Colonic mucosa (tissue), 4 donors: ENCODE data around the gene LTB4R2. TPM values are rescaled to one million over a fixed set of nuclear protein-coding genes. Genes with fewer than 3 reads are reported as not detected.

Experiments
- DNase-seq: peaks from one replicate; pipeline ENCODE4 v3.0.0-alpha.2; 2020
- H3K27ac ChIP-seq: fragments of 200-600 bp; one replicate; pipeline ENCODE4 v1.8.0; 2021
- H3K27me3 ChIP-seq: fragments of 200-600 bp; one replicate; pipeline ENCODE4 v1.8.0; 2021
- H3K36me3 ChIP-seq: fragments of 200-600 bp; one replicate; pipeline ENCODE4 v1.8.0; 2021
- H3K4me1 ChIP-seq: fragments of 200-600 bp; one replicate; pipeline ENCODE4 v1.8.0; 2021; ENCODE audit warnings: mild to moderate bottlenecking
- H3K4me3 ChIP-seq: fragments of 200-600 bp; one replicate; pipeline ENCODE4 v1.8.0; 2021
- H3K9ac ChIP-seq, 2 donors: one replicate each; pipeline ENCODE4 v1.7.0; 2013; ENCODE audit warnings: control low read depth in 2 of 2, low read depth in 2 of 2, low read length in 2 of 2
- H3K9me3 ChIP-seq: fragments of 200-600 bp; one replicate; pipeline ENCODE4 v1.8.0; 2021
- intact Hi-C: fragments of 100-400 bp; cut with DNase I; formaldehyde crosslinking; loops from one replicate; pipeline ENCODE4 v1.14.1; 2022
- total RNA-seq, 2 donors: library from RNA; stranded (reverse); fragmentation: NEBNext Ultra II Directional in 1 of 2; extraction: Animal tissue kit (Norgen Biotek cat#: 25700) in 1 of 2; gene quantifications; one replicate each; pipeline ENCODE4 v1.2.1, GENCODE V29; 2021
- TF ChIP-seq, protein P1 (sequence below): fragments of 200-600 bp; IDR thresholded peaks from one replicate; pipeline ENCODE4 v1.8.0; 2022; ENCODE audit warnings: antibody characterized with exemption, mild to moderate bottlenecking
- donor health status: healthy.
- donor health status: DM: no; HTN: no; CAD: no.
- donor health status: DM: no; HTN: no; CAD: no.

LTB4R2 gene
- total RNA-seq, 2 donors from 2014 or later, result 2.7 to 7.8 TPM

DNA sequence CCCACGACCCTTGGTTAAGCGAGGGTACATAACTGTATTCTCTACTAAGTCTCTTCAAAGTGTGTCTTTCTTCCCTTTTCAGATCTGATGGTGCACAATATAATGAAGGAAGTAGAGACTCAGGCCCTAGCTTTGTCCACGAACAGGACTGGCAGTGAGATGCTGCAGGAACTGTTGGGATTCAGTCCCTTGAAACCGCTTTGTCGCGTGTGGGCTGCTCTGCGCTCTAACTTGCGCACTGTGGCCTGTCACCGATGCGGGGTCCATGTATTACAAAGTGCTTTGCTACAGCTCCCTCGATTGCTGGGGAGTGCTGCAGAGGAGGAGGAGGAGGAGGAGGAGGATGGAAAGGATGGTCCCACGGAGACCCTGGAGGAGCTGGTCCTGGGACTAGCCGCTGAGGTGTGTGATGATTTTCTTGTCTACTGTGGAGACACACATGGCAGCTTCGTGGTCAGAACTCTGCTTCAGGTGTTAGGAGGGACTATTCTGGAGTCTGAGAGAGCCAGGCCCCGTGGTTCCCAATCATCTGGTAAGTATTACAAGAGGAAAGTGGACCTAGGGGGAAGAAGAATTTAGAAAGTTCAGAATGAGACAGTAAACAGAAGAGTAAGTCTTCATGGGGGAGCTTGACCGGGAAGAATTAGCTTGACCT, 9.5 kb upstream of the LTB4R2 start:
- intact Hi-C loops, result no loop called here
- H3K4me1 ChIP-seq, result peaks cover 13% of the 10 kb centered on the region
- TF ChIP-seq, protein P1, sequence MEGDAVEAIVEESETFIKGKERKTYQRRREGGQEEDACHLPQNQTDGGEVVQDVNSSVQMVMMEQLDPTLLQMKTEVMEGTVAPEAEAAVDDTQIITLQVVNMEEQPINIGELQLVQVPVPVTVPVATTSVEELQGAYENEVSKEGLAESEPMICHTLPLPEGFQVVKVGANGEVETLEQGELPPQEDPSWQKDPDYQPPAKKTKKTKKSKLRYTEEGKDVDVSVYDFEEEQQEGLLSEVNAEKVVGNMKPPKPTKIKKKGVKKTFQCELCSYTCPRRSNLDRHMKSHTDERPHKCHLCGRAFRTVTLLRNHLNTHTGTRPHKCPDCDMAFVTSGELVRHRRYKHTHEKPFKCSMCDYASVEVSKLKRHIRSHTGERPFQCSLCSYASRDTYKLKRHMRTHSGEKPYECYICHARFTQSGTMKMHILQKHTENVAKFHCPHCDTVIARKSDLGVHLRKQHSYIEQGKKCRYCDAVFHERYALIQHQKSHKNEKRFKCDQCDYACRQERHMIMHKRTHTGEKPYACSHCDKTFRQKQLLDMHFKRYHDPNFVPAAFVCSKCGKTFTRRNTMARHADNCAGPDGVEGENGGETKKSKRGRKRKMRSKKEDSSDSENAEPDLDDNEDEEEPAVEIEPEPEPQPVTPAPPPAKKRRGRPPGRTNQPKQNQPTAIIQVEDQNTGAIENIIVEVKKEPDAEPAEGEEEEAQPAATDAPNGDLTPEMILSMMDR, result no peak
- peak overlapping the region; percentile 58 to 89 for H3K9ac ChIP-seq
- H3K27me3 ChIP-seq, result no peaks in the 10 kb centered on the region
- no peaks in the 10 kb centered on the region for H3K9me3 ChIP-seq
- H3K36me3 ChIP-seq, result peaks cover 17% of the 10 kb centered on the region
- H3K27ac ChIP-seq, result peak overlapping the region; percentile 88
- no peak for DNase-seq
- H3K4me3 ChIP-seq, result peak overlapping the region; percentile 92

DNA sequence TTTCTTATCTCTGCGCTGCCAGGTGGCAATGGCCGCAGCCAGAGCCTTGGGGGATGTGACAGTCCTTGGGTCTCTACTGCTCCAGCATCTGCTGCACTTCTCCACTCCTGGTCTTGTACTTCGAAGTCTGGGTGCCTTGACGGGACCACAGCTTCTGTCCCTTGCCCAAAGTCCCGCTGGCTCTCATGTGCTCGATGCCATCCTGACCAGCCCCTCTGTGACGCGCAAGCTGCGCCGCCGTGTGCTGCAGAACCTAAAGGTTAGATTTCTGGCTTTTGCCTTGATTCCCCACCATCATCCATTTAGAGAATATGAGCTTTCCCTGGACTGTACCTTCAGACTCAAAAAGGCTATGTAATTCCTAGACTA, 5.9 kb upstream of the LTB4R2 start:
- H3K4me3 ChIP-seq, result no peak overlapping the region
- no peaks in the 10 kb centered on the region for H3K9me3 ChIP-seq
- H3K27me3 ChIP-seq, result no peaks in the 10 kb centered on the region
- no peak for DNase-seq
- intact Hi-C loops, result no loop called here
- TF ChIP-seq, protein P1, result no peak
- no peak overlapping the region for H3K27ac ChIP-seq
- H3K4me1 ChIP-seq, result peaks cover 6% of the 10 kb centered on the region
- H3K36me3 ChIP-seq, result peaks cover 17% of the 10 kb centered on the region
- no peak overlapping the region for H3K9ac ChIP-seq

DNA sequence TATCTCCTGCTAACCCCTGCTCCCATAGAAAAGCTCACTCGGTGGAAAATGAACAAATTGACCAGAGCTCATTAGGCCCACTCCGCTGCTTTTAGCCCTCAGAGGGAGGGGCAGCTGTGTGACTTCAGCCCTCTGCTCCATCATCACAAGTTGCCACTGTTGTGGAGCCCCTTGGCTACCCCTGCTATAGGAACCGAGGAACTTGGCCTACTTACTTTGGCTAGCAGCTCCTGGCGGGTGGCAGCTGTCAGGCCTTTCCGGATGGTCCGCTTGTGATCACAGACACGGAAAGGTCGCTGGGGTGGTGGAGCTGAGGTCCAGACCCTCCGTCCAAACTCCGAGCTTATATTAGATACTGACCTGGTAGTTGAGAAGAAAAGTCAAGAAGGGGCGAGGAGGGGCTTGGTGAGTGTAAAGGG, 2.8 kb upstream of the LTB4R2 start:
- H3K9ac ChIP-seq, result peak overlapping the region in 1 of 2 donors; percentile 2
- peaks cover 16% of the 10 kb centered on the region for H3K36me3 ChIP-seq
- TF ChIP-seq, protein P1, result no peak
- H3K27ac ChIP-seq, result peak overlapping the region; percentile 58
- H3K27me3 ChIP-seq, result no peaks in the 10 kb centered on the region
- no peak overlapping the region for H3K4me3 ChIP-seq
- DNase-seq, result no peak
- H3K9me3 ChIP-seq, result no peaks in the 10 kb centered on the region
- H3K4me1 ChIP-seq, result peaks cover 8% of the 10 kb centered on the region
- intact Hi-C loops, result no loop called here

DNA sequence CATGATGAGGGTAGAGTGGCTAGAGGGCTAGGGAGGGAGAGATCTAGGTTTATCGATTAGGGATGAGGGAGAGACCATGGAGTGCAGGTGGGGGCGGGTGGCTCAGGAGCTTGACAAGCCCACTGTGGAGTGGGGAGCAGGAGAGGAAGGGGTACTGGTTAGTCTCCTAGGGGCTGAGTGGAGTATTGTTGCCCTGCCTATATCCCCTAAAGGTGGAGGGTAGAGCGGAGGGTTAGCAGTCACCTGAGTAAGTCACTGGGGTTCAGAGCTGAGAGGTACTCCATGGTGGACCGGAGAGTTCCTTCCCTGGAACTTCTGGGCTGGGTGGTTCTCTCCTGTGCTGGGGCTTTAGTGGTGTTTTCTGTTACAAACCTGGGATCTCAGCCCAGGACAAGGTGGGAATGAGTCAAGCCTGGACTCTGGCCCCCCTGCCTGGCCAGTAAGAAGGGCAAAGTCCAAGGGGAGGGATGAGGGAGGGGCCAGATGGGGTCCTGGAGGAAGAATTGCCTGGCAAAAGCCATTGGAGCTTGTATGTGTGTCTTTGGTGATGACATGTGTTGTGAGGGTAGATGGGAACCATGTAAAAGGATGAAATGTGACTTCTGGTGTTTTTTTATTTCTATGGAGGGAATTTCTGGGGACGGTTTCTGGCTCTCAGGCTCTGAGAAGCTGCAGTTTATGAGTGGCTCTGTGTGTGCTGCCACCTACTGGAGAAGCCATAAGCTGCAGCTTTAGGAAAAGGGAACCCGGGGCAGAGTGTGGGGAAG, 2.2 kb upstream of the LTB4R2 start, which contains the start of gene CIDEB:
CIDEB (minus strand) TSS at position 403 of the 767 bp plus-strand sequence; CDS start at position 284, 119 bp downstream.
- no peak within 1 kb of the TSS for H3K4me3 ChIP-seq
- peak within 1 kb of the TSS; percentile 58 for H3K27ac ChIP-seq
- H3K4me1 ChIP-seq, result peaks cover 8% of the 10 kb centered on the region
- DNase-seq, result peak; percentile 87
- H3K27me3 ChIP-seq, result no peaks in the 10 kb centered on the region
- TF ChIP-seq, protein P1, result peak; percentile 97
- peaks cover 12% of the 10 kb centered on the region for H3K36me3 ChIP-seq
- H3K9ac ChIP-seq, result peak within 1 kb of the TSS; percentile 2 to 45
- H3K9me3 ChIP-seq, result no peaks in the 10 kb centered on the region
- intact Hi-C loops, result no loop called here

DNA sequence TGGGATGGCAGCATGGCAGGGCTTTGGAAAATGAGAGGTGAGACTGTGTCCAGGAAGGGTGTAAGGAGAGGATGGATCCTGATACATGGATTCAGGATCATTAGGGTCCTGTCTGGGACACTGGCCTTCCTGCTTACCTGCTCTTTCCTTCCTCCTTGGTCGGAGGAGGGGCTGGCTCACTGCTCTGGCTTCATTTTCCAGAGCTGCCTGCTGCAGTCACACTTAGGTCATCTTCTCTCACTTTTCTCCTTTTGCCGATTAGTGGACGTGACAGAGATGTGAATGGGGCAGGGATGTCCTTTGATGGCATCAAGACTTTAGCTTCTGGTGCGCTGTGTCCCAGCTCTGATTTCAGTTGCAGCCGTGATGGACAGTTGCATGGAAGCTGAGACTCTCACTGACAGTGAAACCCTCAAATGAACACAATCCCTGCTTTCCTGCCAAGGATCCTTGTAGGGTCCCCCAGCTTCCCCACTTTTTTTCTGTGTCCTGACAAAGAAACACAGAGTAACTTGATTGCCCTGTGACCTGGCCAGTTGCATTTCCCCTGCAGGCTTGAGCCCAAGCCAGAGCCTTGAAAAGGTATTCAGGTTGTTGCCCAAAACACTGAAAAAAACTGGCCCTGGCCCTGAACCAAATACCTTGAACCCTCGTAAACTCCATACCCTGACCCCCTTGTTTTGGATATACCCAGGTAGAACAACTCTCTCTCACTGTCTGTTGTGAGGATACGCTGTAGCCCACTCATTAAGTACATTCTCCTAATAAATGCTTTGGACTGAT, 1.4 kb upstream of the LTB4R2 start:
- TF ChIP-seq, protein P1, result peak; percentile 22
- intact Hi-C loops, result no loop called here
- no peak overlapping the region for H3K4me3 ChIP-seq
- H3K27ac ChIP-seq, result peak overlapping the region; percentile 58
- H3K4me1 ChIP-seq, result peaks cover 8% of the 10 kb centered on the region
- no peaks in the 10 kb centered on the region for H3K9me3 ChIP-seq
- H3K27me3 ChIP-seq, result no peaks in the 10 kb centered on the region
- DNase-seq, result no peak
- H3K9ac ChIP-seq, result peak overlapping the region; percentile 2 to 45
- H3K36me3 ChIP-seq, result peaks cover 12% of the 10 kb centered on the region
